Right ventricle myocardium inferior (tissue), 1 donor: ENCODE results near the gene FOXP1. TPM values are rescaled to one million over a fixed set of nuclear protein-coding genes. Genes with fewer than 3 reads are reported as not detected.
A peak's percentile ranks its signal among the peaks of the same experiment; 100 is the strongest.

ENCODE experiments used
- ATAC-seq: fragments of 200-7000 bp; cut with Tn5 transposase; one replicate; pipeline ENCODE4 v1.9.1; 2020; ENCODE audit warnings: mild to moderate bottlenecking, moderate library complexity
- DNase-seq: peaks from one replicate; pipeline ENCODE4 v3.0.0; 2021; ENCODE audit errors: missing footprints
- intact Hi-C: fragments of 100-400 bp; cut with DNase I; formaldehyde crosslinking; loops from one replicate; pipeline ENCODE4 v1.11.0; 2022
- total RNA-seq: library from RNA; stranded (reverse); fragmentation: NEBNext Ultra II Directional; extraction: Animal tissue kit (Norgen Biotek cat#: 25700); gene quantifications from one replicate; pipeline ENCODE4 v1.2.1, GENCODE V29; 2021
- donor health status: DM: no; HTN: yes; CAD: no; lungs with severe emphysema.

The FOXP1 gene
- total RNA-seq, 1 donor from 2014 or later, result 38.5 TPM

- intact Hi-C loops, result loop anchor here (5.0 kb wide), 1 partner anchor 522 kb away; no protein-coding TSS in a partner anchor
- ATAC-seq (no peak), DNase-seq (no peak)
Observed at GRCh38 chr3:71074423-71074822, 509.1 kb downstream of the FOXP1 start.

DNA sequence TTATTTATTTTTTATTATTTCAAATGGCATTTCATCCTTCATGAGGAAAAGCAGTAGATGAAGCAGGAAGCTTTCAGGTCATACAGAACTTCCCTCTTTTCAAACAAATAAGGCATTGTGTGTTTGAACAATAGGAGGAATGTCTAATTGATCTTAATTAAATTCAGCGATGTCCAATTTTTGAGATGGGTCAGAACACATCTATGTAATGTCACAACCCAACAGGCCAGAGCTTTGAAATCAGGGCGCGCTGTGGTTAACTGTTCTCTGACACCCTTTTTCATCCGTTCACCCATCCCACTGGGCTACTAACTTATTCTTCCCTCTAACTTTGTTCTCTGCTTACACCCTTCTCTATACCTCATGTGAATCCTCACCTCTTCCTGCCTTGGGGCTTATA is 510.5 kb downstream of the FOXP1 start:
- ATAC-seq (no peak), DNase-seq (no peak)
- intact Hi-C loops, result loop anchor here (5.0 kb wide), 1 partner anchor 521 kb away; no protein-coding TSS in a partner anchor

DNA sequence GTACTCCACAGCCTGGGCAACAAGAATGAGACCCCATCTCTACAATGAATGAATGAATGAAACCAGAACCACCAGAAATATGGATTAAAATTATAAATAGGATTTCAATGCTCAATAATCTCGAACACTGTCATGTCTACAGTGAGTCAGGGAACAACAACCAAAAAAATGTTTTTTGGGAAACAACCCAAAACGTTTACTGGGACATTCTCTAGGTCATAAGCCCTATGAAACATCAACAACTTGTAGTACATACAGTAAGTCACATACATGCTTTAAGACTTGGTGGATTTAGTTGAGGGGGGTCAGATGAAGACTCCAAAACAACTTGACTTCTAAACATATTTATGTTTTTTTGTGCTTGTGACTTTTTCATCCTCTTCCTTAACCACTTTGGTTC is 511.2 kb downstream of the FOXP1 start:
- no peak for ATAC-seq
- DNase-seq, result no peak
- intact Hi-C loops, result loop anchor here (5.0 kb wide), 1 partner anchor 520 kb away; no protein-coding TSS in a partner anchor

DNA sequence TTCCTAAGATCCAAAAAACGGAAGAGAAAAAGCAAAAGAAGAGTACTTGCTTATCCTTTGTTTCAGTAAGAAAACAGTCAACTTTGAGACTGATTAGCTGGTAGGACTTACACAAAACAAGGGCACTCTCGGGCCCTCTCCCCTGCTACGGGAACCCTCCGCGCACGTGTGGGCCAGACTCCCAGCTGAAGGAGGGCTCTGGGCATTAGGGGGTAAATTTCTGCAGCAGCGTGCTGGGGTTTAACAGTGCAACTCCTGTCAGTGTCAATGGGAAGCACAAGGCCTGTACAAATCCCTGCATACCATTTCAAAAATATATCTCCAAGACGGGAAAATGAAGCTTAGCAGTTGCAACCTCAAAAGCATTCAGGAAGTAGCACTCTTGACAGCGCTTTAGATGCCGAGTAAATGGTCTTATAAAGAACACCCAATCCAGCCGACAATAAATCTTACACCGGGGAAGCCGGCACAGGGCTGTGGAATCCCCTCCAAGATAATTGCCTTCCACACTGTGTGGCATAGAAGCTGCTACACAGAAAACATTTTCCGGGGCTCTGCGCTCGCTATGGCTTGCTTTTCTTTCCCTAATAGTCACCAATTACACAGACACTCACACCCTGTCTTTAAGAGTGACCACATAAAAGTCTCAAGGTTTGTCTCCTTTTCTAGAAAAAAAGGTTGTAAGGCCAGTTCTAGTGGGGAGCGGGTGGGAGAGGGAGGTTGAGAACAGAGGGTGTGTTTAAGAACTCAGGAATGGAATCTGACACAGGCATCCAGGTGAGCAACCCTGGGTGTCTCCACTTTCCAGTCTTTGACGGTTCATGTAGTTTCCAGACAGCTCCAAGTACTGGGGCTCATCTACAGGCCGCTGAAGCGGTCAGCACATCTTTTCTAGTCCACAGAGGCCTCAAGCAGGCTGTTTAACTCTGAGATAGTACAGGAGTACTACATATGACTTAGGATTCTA is 512.7 kb downstream of the FOXP1 start:
- DNase-seq (no peak), ATAC-seq (no peak)

GRCh38 chr3:71069797-71070196 is 513.7 kb downstream of the FOXP1 start:
- ATAC-seq, result peak; percentile 54
- intact Hi-C loops, result loop anchor here (5.0 kb wide), 3 partner anchors 33 to 517 kb away; no protein-coding TSS in a partner anchor
- peak; percentile 64 for DNase-seq

More for the DNA sequence above, 512.7 kb downstream of the FOXP1 start:
- intact Hi-C loops, result loop anchor here (5.0 kb wide), 1 partner anchor 518 kb away; no protein-coding TSS in a partner anchor

DNA sequence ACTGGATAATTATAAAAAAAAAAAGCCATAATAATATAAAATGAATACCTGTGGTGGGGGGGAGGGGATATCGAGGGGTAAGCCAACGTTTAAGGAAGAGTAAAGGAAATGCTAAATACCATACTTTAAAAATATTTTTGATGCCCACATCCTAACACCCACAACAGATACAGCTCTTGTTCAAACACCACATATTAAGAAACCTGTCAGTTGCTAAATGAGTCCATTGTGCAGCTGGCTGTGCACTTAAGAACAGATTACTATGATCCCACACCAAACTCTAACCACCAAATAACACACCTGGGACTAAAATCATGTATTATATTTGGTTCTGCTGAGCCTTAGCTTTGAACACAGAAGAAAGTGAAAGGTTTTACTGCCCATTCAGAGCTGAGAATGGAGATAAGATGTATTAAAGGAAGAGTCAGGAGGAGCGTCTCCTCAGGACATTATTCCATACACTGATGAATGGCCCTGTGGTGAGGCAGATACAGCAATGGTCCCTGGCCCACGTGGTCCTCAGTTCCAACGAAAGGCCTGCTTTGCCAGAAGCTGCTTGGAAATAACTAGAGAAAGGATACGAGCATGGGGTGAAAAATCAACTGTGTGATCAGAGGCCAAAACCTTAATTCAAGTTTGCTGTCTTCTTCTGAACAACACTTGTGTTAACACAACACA is 515.4 kb downstream of the FOXP1 start:
- DNase-seq (no peak), ATAC-seq (no peak)
- intact Hi-C loops, result loop anchor here (5.0 kb wide), 2 partner anchors 34 to 59 kb away; no protein-coding TSS in a partner anchor

- DNase-seq, result peak; percentile 52
- ATAC-seq, result peak; percentile 31
- intact Hi-C loops, result loop anchor here (5.0 kb wide), 2 partner anchors 35 to 60 kb away; no protein-coding TSS in a partner anchor
Observed at GRCh38 chr3:71066849-71067261, 516.7 kb downstream of the FOXP1 start.

GRCh38 chr3:71066356-71066755 is 517.2 kb downstream of the FOXP1 start:
- intact Hi-C loops, result loop anchor here (5.0 kb wide), 2 partner anchors 36 to 61 kb away; no protein-coding TSS in a partner anchor
- DNase-seq (peak; percentile 61), ATAC-seq (no peak)

GRCh38 chr3:71065764-71066013 is 517.8 kb downstream of the FOXP1 start:
- intact Hi-C loops, result loop anchor here (2.0 to 5.0 kb wide), 3 partner anchors 37 to 519 kb away; no protein-coding TSS in a partner anchor
- DNase-seq (no peak), ATAC-seq (no peak)

DNA sequence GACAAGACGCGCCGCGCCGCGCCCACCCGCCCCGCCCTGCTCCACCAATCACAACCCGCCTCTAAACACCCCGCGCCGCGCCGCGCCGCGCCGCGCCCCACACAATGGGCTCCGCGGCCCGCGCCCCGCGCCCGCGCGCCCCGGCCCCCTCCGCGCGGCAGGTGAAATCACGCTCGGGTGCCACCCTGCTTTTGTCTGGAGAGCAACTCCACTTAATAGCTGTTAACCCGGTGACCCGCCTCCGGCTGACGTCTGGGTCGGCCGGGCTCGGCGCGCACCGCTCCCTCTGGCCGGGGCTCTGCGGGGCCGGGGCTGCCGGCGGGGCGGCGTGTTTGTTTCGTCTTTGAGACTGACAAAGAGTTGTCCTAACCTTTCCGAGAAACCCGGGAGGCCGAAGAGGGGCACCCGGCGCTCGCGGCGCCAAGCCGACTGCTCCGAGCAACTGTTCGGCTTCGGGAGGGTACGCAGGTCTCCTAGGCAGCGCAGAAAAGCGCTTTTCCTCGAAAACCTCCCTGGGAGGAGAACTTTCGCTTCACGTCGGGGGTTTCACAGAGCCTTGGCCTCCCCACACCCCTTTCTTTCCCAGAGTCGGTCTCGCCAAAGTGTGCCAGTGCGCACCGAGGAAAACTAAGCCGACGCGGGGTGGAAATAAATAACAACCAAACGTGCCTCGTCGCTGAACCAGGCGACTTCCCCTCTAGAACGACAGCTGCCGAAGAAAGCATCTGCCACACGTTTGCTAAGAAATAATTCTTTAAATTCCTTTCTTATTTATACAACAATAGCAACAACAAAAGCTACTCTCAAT is 518.4 kb downstream of the FOXP1 start:
- DNase-seq (peak; percentile 79), ATAC-seq (peak; percentile 55)
- intact Hi-C loops, result loop anchor here (2.0 to 5.0 kb wide), 6 partner anchors 37 to 520 kb away; no protein-coding TSS in a partner anchor

GRCh38 chr3:71064291-71064955 is 519.1 kb downstream of the FOXP1 start:
- intact Hi-C loops, result loop anchor here (2.0 to 5.0 kb wide), 4 partner anchors 37 to 520 kb away; no protein-coding TSS in a partner anchor
- DNase-seq (peak; percentile 72), ATAC-seq (peak; percentile 30)

- ATAC-seq, result peak; percentile 43
- peak; percentile 63 for DNase-seq
Observed at GRCh38 chr3:71063773-71064290, 519.7 kb downstream of the FOXP1 start.

GRCh38 chr3:71062952-71063772 is 520.4 kb downstream of the FOXP1 start:
- intact Hi-C loops, result loop anchor here (5.0 kb wide), 3 partner anchors 36 to 184 kb away; no protein-coding TSS in a partner anchor
- DNase-seq (no peak), ATAC-seq (peak; percentile 27)

More at GRCh38 chr3:71063773-71064290, 519.7 kb downstream of the FOXP1 start:
- intact Hi-C loops, result loop anchor here (2.0 to 5.0 kb wide), 4 partner anchors 37 to 521 kb away; no protein-coding TSS in a partner anchor

GRCh38 chr3:71062037-71062932 is 521.2 kb downstream of the FOXP1 start:
- intact Hi-C loops, result loop anchor here (5.0 kb wide), 3 partner anchors 35 to 185 kb away; no protein-coding TSS in a partner anchor
- DNase-seq (no peak), ATAC-seq (no peak)

GRCh38 chr3:71061581-71061980 is 521.9 kb downstream of the FOXP1 start:
- ATAC-seq, result no peak
- intact Hi-C loops, result loop anchor here (5.0 kb wide), 3 partner anchors 34 to 186 kb away; no protein-coding TSS in a partner anchor
- no peak for DNase-seq
